Measurements from ENCODE around the gene FAF1. TPM values are rescaled to one million over a fixed set of nuclear protein-coding genes. Genes with fewer than 3 reads are reported as not detected.

Gene FAF1
- total and polyA plus RNA-seq, 4 donors = 27.2 to 51.6 (median 37.1) TPM

GRCh38 chr1:50724626-50725286, 235.3 kb downstream of the FAF1 start:
- Histone ChIP-seq H3K9ac (ENCODE audit: insufficient read depth in 1 of 2, low read length in 2 of 2) (no peak overlapping the region), H3K36me3 (ENCODE audit: control insufficient read depth in 4 of 4, insufficient read depth in 4 of 4, low read length in 4 of 4) (peaks cover 0 to 2% (median under 1%) of the 10 kb centered on the region in 4 donors), H3K27ac (ENCODE audit: low read depth in 1 of 2, low read length in 1 of 2) (no peak overlapping the region), H3K4me3 (no peak overlapping the region), H3K9me3 (ENCODE audit: control insufficient read depth in 4 of 4, insufficient read depth in 3 of 4, low read length in 3 of 4) (no peaks in the 10 kb centered on the region), H3K27me3 (ENCODE audit: control insufficient read depth in 3 of 3, insufficient read depth in 3 of 3, low read length in 2 of 3) (no peaks in the 10 kb centered on the region), H3K4me1 (ENCODE audit: control insufficient read depth in 5 of 5, insufficient read depth in 5 of 5, low read length in 5 of 5) (peaks cover 0 to 2% (median 0%) of the 10 kb centered on the region in 5 donors)
- no peak for DNase-seq
- 78 to 80% methylated on average over 4 of the region's 4 CpGs for WGBS, 2 donors
- no peak for ATAC-seq (ENCODE audit: insufficient read depth, low FRiP score)
- TF ChIP-seq CTCF (IDR thresholded peaks at IDR 0.05; ENCODE audit: control extremely low read depth, extremely low read depth) = no peak

- Histone ChIP-seq H3K9me3 (ENCODE audit: control insufficient read depth in 4 of 4, insufficient read depth in 3 of 4, low read length in 3 of 4) (no peaks in the 10 kb centered on the region), H3K4me3 (no peak overlapping the region), H3K27ac (ENCODE audit: low read depth in 1 of 2, low read length in 1 of 2) (no peak overlapping the region), H3K9ac (ENCODE audit: insufficient read depth in 1 of 2, low read length in 2 of 2) (no peak overlapping the region), H3K4me1 (ENCODE audit: control insufficient read depth in 5 of 5, insufficient read depth in 5 of 5, low read length in 5 of 5) (peaks cover 0 to 2% (median 0%) of the 10 kb centered on the region in 5 donors), H3K27me3 (ENCODE audit: control insufficient read depth in 3 of 3, insufficient read depth in 3 of 3, low read length in 2 of 3) (no peaks in the 10 kb centered on the region), H3K36me3 (ENCODE audit: control insufficient read depth in 4 of 4, insufficient read depth in 4 of 4, low read length in 4 of 4) (peaks cover 0 to 1% (median 0%) of the 10 kb centered on the region in 4 donors)
- TF ChIP-seq CTCF (IDR thresholded peaks at IDR 0.05; ENCODE audit: control extremely low read depth, extremely low read depth) = no peak
- whole genome bisulfite sequencing, 2 donors = 83 to 89% methylated on average over 4 of the region's 4 CpGs
- DNase-seq = no peak
- ATAC-seq (ENCODE audit: insufficient read depth, low FRiP score) = no peak
Measured at GRCh38 chr1:50720457-50721053, 239.5 kb downstream of the FAF1 start.

GRCh38 chr1:50719126-50719525, 240.9 kb downstream of the FAF1 start:
- Histone ChIP-seq H3K9me3 (ENCODE audit: control insufficient read depth in 4 of 4, insufficient read depth in 3 of 4, low read length in 3 of 4) (no peaks in the 10 kb centered on the region), H3K27ac (ENCODE audit: low read depth in 1 of 2, low read length in 1 of 2) (no peak overlapping the region), H3K27me3 (ENCODE audit: control insufficient read depth in 3 of 3, insufficient read depth in 3 of 3, low read length in 2 of 3) (no peaks in the 10 kb centered on the region), H3K4me1 (ENCODE audit: control insufficient read depth in 5 of 5, insufficient read depth in 5 of 5, low read length in 5 of 5) (no peaks in the 10 kb centered on the region), H3K4me3 (no peak overlapping the region), H3K9ac (ENCODE audit: insufficient read depth in 1 of 2, low read length in 2 of 2) (no peak overlapping the region), H3K36me3 (ENCODE audit: control insufficient read depth in 4 of 4, insufficient read depth in 4 of 4, low read length in 4 of 4) (peaks cover 0 to 1% (median 0%) of the 10 kb centered on the region in 4 donors)
- ATAC-seq (ENCODE audit: insufficient read depth, low FRiP score) = no peak
- 95 to 96% methylated on average over 1 of the region's 1 CpG for WGBS, 2 donors
- DNase-seq = no peak
- no peak for TF ChIP-seq CTCF (IDR thresholded peaks at IDR 0.05; ENCODE audit: control extremely low read depth, extremely low read depth)
